B cell (primary cell): ENCODE data around the gene EIPR1. TPM values are rescaled to one million over a fixed set of nuclear protein-coding genes. Genes with fewer than 3 reads are reported as not detected.

ENCODE experiments used
- ATAC-seq: fragments of 200-7000 bp; cut with Tn5 transposase; one replicate; pipeline ENCODE4 v1.10.0; 2021; ENCODE audit warnings: low read depth, mild to moderate bottlenecking, moderate number of reproducible peaks, moderate library complexity
- CTCF ChIA-PET: fragments of 350-600 bp; sonication (Branson Sonifier 250); formaldehyde crosslinking; loops from one replicate; lab custom pipeline; 2021; ENCODE audit warnings: antibody characterized with exemption, inconsistent platforms; lab: Charles Lee
- POLR2A ChIA-PET: fragments of 350-600 bp; sonication (Branson Sonifier 250); formaldehyde crosslinking; loops from one replicate; lab custom pipeline; 2021; ENCODE audit warnings: antibody characterized with exemption; lab: Charles Lee
- DNase-seq: peaks from one replicate; pipeline ENCODE4 v3.0.0; 2013
- H2AFZ ChIP-seq: 2 replicates; pipeline ENCODE4 v1.6.1; 2012; ENCODE audit warnings: mild to moderate bottlenecking, low read depth, low read length; ENCODE audit not compliant: insufficient read depth, poor library complexity, severe bottlenecking
- H3K27ac ChIP-seq, 2 donors: 1 replicate in 1 of 2; 2 replicates in 1 of 2; pipeline ENCODE4 v1.5.1; 2012 to 2013; ENCODE audit warnings: low read length in 2 of 2, mild to moderate bottlenecking in 2 of 2, moderate library complexity in 1 of 2
- H3K27me3 ChIP-seq, 4 experiments: fragments of 200-600 bp in 1 of 4; sonication (generic) in 1 of 4; replicated peaks in 1 of 4; 1 replicate in 2 of 4; 2 replicates in 2 of 4; pipeline versions ENCODE4 v1.6.1 to v1.7.0; 2013 to 2016; ENCODE audit warnings: low read length in 3 of 4, mild to moderate bottlenecking in 2 of 4, mixed read lengths in 1 of 4, moderate library complexity in 1 of 4; ENCODE audit not compliant: insufficient read depth in 4 of 4, control insufficient read depth in 3 of 4; ENCODE audit errors: control extremely low read depth in 1 of 4
- H3K36me3 ChIP-seq, 2 experiments: replicated peaks in 1 of 2; 1 replicate in 1 of 2; 2 replicates in 1 of 2; pipeline versions ENCODE4 v1.6.1 to v1.7.1; 2013; ENCODE audit warnings: low read length in 1 of 2; ENCODE audit not compliant: insufficient read depth in 2 of 2, control insufficient read depth in 1 of 2; ENCODE audit errors: control extremely low read depth in 1 of 2, extremely low read depth in 1 of 2
- H3K4me1 ChIP-seq, 2 donors: fragments of 200-600 bp in 1 of 2; sonication (generic) in 1 of 2; 1 replicate in 1 of 2; 2 replicates in 1 of 2; pipeline versions ENCODE4 v1.5.1 to v1.6.1; 2013 to 2017; ENCODE audit warnings: low read length in 2 of 2; ENCODE audit not compliant: control insufficient read depth in 2 of 2, insufficient read depth in 2 of 2
- H3K4me2 ChIP-seq: replicated peaks from 2 replicates; pipeline ENCODE3; 2012; ENCODE audit warnings: mild to moderate bottlenecking, low read depth, low read length; ENCODE audit not compliant: poor library complexity, severe bottlenecking
- H3K4me3 ChIP-seq, 5 experiments: fragments of 200-600 bp in 1 of 5; sonication (generic) in 1 of 5; 1 replicate in 3 of 5; 2 replicates in 2 of 5; pipeline versions ENCODE4 v1.5.1 to v1.7.0; 2011 to 2016; ENCODE audit warnings: low read length in 4 of 5, mild to moderate bottlenecking in 4 of 5, low read depth in 2 of 5, control low read depth in 1 of 5, moderate library complexity in 1 of 5; ENCODE audit not compliant: insufficient read depth in 1 of 5; ENCODE audit errors: control extremely low read depth in 1 of 5, extremely low read depth in 1 of 5
- H3K79me2 ChIP-seq: fragments of 200-600 bp; sonication (generic); one replicate; pipeline ENCODE4 v1.6.0; 2016; ENCODE audit warnings: low read length; ENCODE audit not compliant: control insufficient read depth, insufficient read depth
- H3K9ac ChIP-seq: fragments of 200-600 bp; sonication (generic); 2 replicates; pipeline ENCODE4 v1.6.1; 2017; ENCODE audit warnings: mild to moderate bottlenecking, low read length, moderate library complexity
- H3K9me3 ChIP-seq, 3 donors: one replicate each; pipeline versions ENCODE4 v1.6.1 to v1.7.1; 2013; ENCODE audit warnings: low read length in 2 of 3; ENCODE audit not compliant: control insufficient read depth in 2 of 3, insufficient read depth in 1 of 3; ENCODE audit errors: control extremely low read depth in 1 of 3
- H4K20me1 ChIP-seq: 2 replicates; pipeline ENCODE4 v1.6.0; 2012; ENCODE audit warnings: mild to moderate bottlenecking, low read length; ENCODE audit not compliant: insufficient read depth, control insufficient read depth, poor library complexity, severe bottlenecking
- H3K27ac Mint-ChIP-seq: one replicate; pipeline ENCODE4 v1.8.0; 2021; ENCODE audit warnings: mixed read lengths
- H3K27me3 Mint-ChIP-seq: one replicate; pipeline ENCODE4 v1.8.0; 2021; ENCODE audit warnings: mixed read lengths
- H3K4me1 Mint-ChIP-seq: one replicate; pipeline ENCODE4 v1.8.0; 2021; ENCODE audit warnings: mixed read lengths
- H3K4me3 Mint-ChIP-seq: one replicate; pipeline ENCODE4 v1.8.0; 2021; ENCODE audit warnings: mixed read lengths
- H3K9me3 Mint-ChIP-seq: one replicate; pipeline ENCODE4 v1.8.0; 2022; ENCODE audit warnings: mixed read lengths; ENCODE audit not compliant: insufficient read depth
- CTCF ChIP-seq: fragments of 200-600 bp; IDR thresholded peaks from one replicate; pipeline ENCODE4 v1.8.0; 2022; ENCODE audit warnings: antibody characterized with exemption, mild to moderate bottlenecking
- EZH2 ChIP-seq: IDR thresholded peaks from 2 replicates; pipeline ENCODE4 v1.6.1; 2012; ENCODE audit warnings: borderline replicate concordance, low read depth, mild to moderate bottlenecking, moderate library complexity, low read length; ENCODE audit not compliant: insufficient read depth, poor library complexity, severe bottlenecking
- WGBS: methylation state at CpG from one replicate; pipeline ENCODE4 v1.1.5; 2013; ENCODE audit warnings: missing lambda C conversion rate; ENCODE audit not compliant: insufficient coverage; 5-methylcytosine and 5-hydroxymethylcytosine counted together
- intact Hi-C: fragments of 100-400 bp; cut with micrococcal nuclease; formaldehyde crosslinking; loops from one replicate; pipeline ENCODE4 v1.10.0; 2022
- polyA plus RNA-seq: library from polyadenylated mRNA; depleted of rRNA; stranded (reverse); fragments of >200 nt; gene quantifications from 2 replicates; pipeline ENCODE4 v1.2.3, GENCODE V29; 2012
- total RNA-seq, 2 donors: library from RNA; stranded (reverse); fragments of 120-200 nt in 1 of 2; gene quantifications; 1 replicate in 1 of 2; 2 replicates in 1 of 2; pipeline versions ENCODE4 v1.2.3 to v1.2.4, GENCODE V29; 2013 to 2022

EIPR1 gene
- total and polyA plus RNA-seq, 2 donors (not counting 1 experiment from before 2014, with no cell fraction given): 31.8 to 37.0 TPM

GRCh38 chr2:3209258-3209657 lies 168.4 kb downstream of the EIPR1 start:
- Histone ChIP-seq H3K4me3 (no peak overlapping the region), H3K4me1 (peaks cover 0 to 4% of the 10 kb centered on the region in 2 donors), H3K36me3 (peaks cover 3 to 26% of the 10 kb centered on the region in 2 experiments), H3K4me2 (no peak overlapping the region), H3K79me2 (peaks cover 16% of the 10 kb centered on the region), H4K20me1 (no peaks in the 10 kb centered on the region), H3K27me3 (no peaks in the 10 kb centered on the region), H3K27ac (no peak overlapping the region), H2AFZ (no peak overlapping the region), H3K9ac (no peak overlapping the region), H3K9me3 (peaks cover 0 to 13% (median 0%) of the 10 kb centered on the region in 3 donors)
- DNase-seq (no peak), ATAC-seq (no peak)
- H3K27me3 Mint-ChIP-seq: no peaks in the 10 kb centered on the region
- no peaks in the 10 kb centered on the region for H3K9me3 Mint-ChIP-seq
- TF ChIP-seq CTCF: no peak
- TF ChIP-seq EZH2: no peak
- H3K27ac Mint-ChIP-seq: no peak overlapping the region
- intact Hi-C loops: no loop called here
- POLR2A ChIA-PET: no interaction called here
- H3K4me1 Mint-ChIP-seq: no peaks in the 10 kb centered on the region
- CTCF ChIA-PET: no interaction called here
- 97% methylated on average over 12 of the region's 12 CpGs for WGBS
- H3K4me3 Mint-ChIP-seq: no peak overlapping the region

- CTCF ChIA-PET: no interaction called here
Measured at GRCh38 chr2:3208591-3208990, 169.0 kb downstream of the EIPR1 start.

More at GRCh38 chr2:3208591-3208990, 169.0 kb downstream of the EIPR1 start:
- intact Hi-C loops: no loop called here
- H3K4me3 ChIP-seq: no peak overlapping the region
- H3K27ac ChIP-seq: no peak overlapping the region
- WGBS: 97% methylated on average over 10 of the region's 12 CpGs
- Mint-ChIP-seq H3K27me3 (no peaks in the 10 kb centered on the region), H3K27ac (no peak overlapping the region), H3K4me3 (no peak overlapping the region), H3K4me1 (no peaks in the 10 kb centered on the region), H3K9me3 (no peaks in the 10 kb centered on the region)
- peaks cover 0 to 13% (median 0%) of the 10 kb centered on the region in 3 donors for H3K9me3 ChIP-seq
- POLR2A ChIA-PET: no interaction called here
- ATAC-seq: no peak
- H2AFZ ChIP-seq: no peak overlapping the region
- no peak overlapping the region for H3K9ac ChIP-seq
- peaks cover 5 to 25% of the 10 kb centered on the region in 2 experiments for H3K36me3 ChIP-seq
- no peak for DNase-seq
- H3K27me3 ChIP-seq: no peaks in the 10 kb centered on the region
- H3K4me1 ChIP-seq: peaks cover 0 to 4% of the 10 kb centered on the region in 2 donors
- H3K4me2 ChIP-seq: no peak overlapping the region
- peaks cover 17% of the 10 kb centered on the region for H3K79me2 ChIP-seq
- no peaks in the 10 kb centered on the region for H4K20me1 ChIP-seq
- no peak for TF ChIP-seq CTCF
- no peak for TF ChIP-seq EZH2
